HG02973 (cell line): ENCODE measurements around the gene LPAR5.

Experiments used
- ATAC-seq: cut with Tn5 transposase; IDR thresholded peaks from one replicate; pipeline ENCODE4 v1.9.1; 2021; ENCODE audit warnings: moderate library complexity; ENCODE audit not compliant: unreplicated experiment

Gene LPAR5

DNA sequence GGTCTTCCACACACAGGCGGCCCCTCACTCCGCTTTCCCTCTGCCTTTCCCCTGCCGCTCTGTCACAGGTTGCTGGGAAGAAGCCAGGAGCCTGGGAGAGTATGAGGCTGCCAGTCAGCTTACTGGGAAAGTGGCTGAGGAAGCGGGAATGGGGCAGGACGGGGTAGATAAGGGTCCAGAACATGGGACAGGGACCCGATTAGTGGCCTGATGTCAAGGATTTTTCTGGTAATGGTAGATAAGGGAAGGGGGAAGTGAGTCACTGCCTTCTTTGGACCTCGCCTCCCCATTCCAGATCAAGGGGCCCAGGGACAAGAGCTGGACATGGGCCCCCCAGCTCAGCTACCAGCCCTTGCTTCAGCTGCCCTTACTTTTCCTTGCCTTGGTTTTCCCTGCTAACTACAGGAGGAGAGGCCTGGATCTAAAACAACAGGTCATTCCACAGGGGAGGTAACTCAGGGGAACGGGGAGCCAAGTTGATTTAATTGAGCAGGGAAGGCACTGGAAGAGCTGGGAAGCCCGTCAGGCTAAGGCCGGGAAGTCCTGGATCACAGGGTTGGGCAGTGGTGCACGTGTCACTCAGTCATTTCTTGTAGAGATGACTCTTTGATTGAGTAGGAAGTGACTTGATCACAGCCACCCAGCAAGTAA lies 3.5 kb upstream of the LPAR5 start:
- ATAC-seq: no peak

DNA sequence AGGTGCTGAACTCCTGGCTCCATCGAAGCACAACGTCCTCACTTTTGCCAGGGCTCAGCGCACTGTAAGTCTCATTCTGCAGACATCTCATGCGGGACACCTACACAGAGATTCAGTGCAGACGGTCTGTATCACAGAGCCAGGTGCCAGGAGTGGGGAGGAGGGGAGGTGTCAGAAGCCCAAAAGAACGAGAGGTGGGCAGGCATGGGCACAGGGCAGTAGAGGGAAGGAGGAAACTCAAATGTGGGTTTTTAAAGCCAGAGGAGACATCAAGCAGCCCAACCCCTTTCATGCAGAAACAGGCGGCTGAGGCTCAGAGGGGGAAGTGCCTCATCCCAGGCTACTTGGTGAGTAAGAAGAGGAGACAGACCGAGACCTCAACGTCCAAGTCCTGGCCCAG lies 2.5 kb upstream of the LPAR5 start:
- ATAC-seq: no peak

DNA sequence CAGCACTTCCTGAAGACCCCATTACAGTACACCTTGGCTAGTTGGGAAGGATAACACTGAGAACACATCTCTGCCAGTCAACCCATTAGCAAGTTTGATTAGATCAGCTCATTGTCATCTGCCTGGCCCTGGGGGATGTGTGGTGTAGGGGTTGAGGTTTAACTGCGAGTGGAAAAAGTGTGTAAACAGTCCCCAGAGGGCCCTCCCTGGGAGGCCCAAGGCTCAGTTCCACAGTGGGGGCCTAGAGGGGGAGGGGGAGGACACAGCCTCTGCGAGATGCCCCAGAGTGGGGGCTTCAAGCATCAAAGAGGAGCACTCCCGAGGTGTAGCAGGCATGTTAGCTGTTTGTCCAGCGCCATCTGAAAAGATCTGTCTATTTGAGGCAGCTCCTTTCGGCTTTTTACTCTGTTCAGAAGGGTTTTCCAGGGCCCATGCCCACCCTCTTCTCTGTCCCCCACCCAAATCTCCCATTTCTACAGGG lies 344 bp downstream of the LPAR5 start:
- no peak for ATAC-seq

DNA sequence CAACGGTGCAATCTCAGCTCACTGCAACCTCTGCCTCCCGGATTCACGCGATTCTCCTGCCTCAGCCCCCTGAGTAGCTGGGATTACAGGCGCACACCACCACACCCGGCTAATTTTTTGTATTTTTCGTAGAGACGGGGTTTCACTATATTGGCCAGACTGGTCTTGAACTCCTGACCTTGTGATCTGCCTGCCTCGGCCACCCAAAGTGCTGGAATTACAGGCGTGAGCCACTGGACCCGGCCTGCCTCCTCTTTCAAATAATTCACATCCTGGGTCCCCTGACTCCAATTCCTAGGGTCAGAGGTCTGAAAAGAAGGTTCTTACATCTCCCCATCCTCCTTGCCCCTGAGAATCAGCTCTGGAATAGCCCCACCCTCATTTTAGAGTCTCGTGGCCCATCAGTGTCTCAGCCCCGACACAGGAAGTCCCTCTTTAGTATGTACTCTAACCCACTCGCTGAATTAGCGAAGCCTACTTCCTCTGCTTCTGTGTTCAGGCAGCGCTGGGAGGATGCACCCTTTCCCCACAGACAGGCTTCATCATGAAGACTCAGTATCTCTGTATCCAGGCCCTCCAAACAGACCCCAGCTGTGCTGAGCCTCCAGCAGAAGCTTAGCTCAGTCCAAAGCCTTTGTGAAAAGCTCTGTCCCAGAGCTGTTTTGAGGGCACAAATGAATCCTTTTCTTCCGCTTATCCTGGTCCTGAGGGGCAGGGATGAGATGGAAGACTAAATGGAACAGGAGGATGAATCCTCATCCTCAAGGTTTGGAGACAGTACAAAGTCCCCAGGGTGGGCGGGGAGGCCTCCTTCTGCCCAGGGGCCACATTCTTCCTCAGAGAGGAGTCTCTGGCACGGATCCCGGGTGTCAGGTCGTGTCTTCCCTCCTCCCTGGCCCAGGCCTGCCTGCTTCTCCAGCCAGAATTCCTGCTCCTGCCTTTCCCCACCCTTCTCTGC lies 3.5 kb downstream of the LPAR5 start:
- no peak for ATAC-seq

DNA sequence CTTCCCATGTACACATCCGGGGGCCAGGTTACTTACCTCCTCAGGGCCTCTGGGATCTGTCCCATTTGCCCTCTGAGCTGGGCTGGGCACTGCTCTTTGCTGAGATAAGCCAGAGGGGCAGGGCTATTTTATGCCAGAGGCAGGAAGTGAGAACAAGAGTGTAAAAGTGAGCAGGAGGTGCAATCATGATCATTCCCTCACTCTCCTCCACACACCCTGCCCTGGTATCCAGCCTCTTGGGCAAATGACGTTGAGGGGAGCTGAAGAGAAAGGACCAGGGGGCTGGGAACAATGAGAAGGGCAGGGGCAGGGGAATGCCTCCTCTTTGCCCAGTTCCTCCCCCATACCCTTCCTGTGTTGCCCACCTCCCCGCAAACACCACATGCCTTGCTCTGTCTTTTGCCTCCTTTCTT lies 4.2 kb downstream of the LPAR5 start:
- ATAC-seq: no peak

DNA sequence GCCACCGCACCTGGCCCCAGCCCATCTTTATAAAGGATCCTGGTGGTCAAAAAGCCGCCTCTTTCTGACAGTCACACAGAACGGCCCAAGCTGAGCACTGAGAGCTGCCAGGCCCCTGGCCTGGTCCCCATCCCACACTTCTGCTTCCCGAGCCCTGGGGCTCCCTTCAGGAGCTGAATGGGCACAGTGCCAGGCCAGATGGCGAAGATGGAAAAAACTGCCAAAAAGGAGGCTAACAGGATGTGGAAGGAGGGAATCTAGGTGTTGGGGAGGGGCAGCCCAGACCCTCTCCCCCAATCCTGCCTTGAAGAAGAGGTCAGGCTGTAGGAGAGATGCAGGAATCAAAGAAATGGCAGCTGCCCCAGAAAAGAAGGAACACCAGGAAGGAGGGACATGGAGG lies 5.0 kb downstream of the LPAR5 start:
- ATAC-seq: no peak

DNA sequence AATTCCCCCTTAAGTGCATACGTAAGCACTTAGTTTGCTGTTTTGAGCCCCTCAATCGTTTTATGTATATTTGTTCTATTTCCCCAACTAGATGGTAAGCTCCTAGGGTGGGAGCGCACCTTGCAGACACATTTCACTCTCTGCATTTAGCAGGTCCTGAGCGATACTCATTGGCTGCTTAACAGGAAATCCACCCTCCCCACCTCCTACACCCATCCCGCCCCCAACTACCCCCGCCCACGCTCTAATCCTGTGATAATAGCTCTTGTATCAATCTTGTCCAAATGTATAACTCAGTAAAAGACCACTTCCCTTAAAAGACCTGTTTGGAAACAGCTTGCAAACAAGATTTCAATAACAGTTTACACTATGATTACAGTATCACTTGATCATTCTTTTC lies 8.1 kb downstream of the LPAR5 start:
- no peak for ATAC-seq

DNA sequence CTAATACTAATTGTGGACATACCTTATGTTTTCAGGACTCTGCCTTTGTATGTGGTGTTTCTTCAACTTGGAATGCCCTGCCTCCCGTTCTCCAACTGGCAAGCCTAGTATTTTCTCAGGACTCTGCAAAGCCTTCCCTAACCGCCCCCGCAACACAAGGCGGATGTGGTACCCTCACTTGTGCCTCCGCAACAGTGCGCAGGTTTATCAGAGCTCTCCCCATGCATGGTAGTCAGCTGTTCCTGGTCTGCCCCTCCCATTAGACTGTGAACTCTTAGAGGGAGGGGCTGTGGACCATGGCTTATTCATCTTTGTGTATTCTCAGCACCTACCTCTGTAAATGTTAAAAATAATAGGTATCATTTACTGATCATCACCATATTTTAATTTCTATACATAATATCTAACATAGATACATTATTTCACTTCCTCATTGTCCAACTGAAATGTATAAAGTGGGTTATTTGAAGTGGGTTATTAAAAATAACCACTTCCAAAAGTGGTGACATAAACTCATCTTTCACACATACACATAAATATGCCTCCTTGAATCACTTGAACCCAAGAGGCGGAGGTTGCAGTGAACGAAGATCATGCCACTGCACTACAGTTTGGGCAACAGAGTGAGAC lies 9.0 kb downstream of the LPAR5 start:
- no peak for ATAC-seq

DNA sequence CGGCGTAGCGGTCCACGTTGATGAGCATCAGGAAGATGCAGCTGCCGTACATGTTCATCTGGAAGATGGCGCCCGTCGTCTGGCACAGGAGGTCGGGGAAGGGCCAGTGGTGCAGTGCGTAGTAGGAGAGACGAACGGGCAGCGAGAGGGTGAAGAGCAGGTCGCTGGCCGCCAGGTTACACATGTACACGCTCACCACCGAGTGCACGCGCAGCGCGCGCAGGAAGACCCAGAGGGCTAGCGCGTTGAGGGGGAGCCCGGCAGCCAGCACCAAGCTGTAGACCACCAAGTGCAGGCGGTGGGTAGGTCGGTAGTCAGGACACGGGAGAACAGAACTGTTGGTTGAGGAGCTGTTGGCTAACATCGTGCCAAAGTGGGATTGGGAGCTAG lies 14.9 kb downstream of the LPAR5 start:
- no peak for ATAC-seq

DNA sequence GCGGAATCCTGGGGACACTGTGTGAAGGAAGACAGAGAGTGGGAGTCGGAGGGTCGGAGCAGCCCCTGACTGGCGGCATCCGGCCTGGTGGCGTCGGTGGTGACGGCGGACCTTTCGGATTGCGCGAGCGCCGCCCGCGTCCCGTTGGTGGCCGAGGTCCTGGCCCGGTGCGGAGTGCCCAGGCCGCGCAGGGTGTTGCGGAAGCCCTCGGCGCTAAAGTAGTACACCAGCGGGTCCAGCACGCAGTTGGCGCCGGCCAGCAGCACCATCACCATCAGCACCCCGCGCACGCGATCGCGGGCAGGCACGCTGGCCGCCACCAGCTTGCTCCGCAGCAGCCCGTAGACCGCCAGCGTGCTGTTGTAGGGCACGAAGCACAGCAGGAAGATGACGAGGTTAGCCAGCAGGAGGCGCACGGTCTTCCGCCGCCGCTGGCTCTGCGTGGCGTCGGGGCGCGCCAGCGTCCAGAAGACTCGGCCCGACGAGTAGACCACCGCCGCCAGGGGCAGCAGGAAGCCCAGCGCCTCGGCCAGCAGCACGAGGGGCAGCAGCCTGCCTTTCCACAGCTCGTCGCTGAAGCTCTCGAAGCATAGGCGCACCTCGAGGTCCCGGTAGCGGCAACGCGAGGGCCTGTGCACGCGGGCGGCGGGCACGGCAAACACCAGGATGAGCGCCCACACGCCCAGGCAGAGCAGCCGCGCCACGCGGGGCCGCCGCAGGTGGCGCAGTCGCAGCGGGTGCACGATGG lies 15.4 kb downstream of the LPAR5 start:
- ATAC-seq: no peak

DNA sequence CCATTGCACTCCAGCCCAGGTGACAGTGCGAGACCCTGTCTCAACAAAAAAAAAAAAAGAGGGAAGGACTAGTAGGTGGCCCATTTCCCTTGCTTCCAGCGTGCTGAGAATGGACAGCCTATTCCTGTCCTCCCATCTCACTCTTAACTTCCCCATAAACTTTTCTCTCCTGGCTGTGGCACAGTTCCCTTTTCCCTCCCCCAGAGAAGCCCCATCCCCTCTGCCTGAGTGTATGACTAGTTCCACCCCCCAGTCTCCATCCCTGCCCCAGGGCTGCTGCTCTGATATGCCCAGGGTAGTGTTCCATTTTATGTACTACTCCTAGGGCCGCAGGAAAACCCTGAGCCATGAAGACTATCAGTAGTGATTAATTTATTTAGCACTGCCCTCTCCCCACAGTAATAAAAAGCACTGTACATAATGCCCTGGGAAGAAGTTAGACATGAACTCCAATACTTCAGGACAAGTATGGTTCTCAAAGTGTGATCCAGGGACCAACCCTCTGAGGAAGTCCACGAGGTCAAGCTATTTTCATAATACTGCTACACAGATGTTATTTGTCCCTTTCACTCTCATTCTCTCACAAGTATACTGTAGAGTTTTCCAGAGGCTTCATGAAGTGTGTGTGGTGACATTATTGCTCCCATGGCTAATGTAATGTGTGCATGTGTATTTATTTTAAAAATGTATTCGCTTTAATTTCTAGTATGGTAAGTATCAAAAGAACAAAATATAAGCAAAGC lies 17.1 kb downstream of the LPAR5 start:
- ATAC-seq: no peak

DNA sequence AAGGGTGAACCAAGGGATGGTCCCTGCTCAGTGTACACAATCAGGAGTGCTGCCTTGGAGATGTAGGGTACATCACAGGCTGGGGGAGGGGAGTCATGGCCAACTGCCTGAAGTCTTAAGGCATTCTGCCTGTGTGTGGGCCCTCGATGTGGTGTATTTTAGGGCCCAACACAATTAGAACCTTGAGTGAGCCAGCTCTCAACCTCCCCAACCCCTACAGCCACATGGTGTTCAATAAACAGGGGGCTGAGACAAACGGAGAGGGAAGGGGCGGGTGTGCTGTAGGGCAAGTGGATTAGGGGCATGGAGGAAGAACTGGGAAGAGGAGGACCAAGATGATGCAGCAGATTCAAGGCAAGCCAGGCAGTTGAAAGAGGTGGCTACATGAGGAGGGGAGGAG lies 20.0 kb downstream of the LPAR5 start:
- ATAC-seq: no peak

DNA sequence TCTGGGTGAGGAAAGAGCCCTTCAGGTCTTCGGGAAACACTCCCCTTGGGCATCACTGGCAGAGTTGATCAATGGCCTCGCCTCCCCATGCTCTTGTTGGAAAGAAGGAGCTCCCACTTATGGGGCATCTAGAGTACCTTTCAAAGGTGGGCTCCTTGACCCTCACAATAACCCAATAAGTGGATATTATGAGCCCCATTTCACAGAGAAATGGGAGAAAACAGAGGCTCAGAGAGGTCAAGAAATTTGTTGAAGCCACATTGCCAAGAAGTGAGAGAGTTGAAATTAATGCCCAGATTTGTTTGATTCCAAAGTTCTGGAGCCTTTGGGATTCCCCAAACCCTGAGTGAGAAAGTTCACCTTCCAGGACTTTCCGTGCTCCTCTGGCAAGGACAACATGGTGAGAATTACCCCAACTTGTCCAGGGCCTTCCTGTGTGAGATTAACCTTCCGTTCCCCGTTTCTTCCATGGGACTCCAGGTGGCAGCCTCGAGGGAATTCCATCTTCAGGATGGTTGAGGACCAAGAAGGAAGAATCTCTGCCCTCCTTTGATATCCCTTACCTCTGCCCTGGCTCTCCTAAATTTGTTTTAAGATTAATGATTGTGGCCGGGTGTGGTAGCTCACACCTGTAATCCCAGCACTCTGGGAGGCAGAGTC lies 21.1 kb downstream of the LPAR5 start:
- no peak for ATAC-seq

DNA sequence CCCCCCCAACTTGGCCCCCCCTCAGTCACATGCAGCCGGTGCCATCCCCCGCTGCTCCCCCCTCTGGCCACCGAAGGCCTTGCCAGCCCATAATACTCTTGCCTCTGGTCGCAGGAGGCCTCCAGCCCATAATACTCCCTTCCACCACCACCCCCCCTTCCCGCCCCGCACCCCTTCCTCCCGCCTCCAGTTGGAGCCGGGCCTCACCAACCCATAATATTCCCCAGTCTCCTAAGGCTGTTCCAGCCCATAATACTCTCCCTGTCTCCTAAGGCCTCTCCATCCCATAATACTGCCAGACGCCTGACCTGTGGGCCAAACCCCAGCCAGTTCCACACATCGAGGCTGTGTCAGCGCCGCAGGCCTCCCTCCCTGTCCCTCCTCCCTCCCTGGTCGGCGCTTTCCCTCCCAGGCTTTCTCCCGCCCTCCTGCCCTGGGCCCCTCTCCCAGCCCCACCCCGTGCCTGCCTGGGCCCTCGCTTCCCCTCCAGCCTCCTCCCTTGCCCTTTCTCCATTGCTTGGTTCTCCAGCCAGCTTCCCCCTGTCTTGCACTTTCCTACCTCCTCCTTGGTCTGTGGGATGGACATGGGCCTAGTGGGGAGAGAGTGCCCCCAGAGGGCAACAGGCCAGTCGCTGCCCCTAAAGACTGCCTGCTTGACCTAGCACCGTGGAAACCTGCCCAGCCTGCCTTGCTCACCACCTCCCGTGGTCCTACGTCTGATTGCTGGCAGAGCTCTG lies 21.8 kb downstream of the LPAR5 start:
- ATAC-seq: no peak

DNA sequence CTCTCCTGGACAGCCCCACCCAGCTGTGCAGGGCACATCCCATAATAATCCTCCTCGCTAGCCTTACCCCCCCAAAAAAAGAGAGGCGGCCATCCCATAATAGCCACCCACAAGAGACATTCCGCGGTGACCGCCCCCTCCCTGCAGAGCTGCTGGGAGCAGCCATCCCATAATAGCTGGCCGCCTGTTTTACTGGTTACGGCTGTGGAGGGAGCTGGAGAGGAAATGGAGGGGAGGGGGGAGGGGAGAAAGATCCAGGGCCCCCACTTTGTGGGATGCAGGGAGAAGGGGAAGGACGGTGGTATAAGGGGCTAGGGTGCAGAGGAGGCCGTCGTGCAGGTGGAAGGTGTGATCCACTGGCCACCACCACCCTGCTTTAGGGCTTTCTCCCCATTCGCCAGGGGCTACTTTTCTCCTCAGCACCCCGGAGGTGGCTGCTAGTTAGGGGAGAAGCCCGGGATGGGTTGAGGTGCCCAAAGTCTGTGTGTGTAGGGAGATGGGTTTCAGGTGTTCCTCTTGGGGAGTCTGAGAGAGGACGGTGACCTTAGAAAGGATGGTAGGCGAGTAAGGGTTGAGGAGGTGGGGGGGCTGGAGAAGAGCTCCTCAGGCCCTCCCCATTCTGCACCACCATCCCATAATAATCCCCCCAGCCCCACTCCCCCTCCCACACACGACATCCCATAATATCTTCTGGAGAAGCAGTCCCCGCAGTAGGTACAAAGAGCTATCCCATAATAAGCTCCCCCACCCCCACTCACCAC lies 22.6 kb downstream of the LPAR5 start:
- ATAC-seq: no peak

DNA sequence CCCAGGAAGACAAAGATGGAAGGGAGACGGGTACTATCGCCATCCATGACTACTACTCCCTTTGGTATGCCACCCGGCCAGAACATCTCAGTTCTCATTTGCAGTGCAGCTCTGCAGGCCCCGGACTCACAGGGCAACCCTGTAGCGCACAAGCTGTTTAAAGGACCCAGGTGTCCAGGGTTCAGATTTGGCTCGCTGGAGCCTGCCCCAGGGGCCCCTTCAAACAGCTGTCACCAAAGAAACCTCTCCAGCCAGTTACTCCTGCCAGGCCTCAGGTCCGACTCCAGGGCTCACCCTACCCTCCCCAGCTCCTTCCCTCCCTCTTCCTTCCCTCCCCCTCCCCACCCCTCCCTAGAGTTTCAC lies 23.1 kb downstream of the LPAR5 start:
- ATAC-seq: no peak

DNA sequence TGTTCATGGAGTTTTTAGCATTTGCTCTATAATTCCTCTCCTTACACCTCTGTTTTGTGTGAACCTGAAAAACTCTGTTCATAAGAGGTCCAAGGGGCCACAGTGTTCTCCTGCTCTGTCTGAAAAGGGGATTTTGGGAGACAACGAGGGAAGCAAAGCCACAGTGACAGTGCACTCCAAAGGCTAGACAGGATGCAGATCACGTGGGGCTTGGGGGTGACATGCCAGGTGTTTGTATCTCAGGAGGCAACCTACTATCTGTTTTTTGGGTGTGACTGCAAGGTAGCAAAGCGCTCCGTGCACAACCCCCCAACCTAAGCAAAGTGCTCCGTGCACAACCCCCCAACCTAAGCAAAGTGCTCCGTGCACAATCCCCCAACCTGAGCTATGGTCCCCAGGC lies 23.5 kb downstream of the LPAR5 start:
- ATAC-seq: no peak

DNA sequence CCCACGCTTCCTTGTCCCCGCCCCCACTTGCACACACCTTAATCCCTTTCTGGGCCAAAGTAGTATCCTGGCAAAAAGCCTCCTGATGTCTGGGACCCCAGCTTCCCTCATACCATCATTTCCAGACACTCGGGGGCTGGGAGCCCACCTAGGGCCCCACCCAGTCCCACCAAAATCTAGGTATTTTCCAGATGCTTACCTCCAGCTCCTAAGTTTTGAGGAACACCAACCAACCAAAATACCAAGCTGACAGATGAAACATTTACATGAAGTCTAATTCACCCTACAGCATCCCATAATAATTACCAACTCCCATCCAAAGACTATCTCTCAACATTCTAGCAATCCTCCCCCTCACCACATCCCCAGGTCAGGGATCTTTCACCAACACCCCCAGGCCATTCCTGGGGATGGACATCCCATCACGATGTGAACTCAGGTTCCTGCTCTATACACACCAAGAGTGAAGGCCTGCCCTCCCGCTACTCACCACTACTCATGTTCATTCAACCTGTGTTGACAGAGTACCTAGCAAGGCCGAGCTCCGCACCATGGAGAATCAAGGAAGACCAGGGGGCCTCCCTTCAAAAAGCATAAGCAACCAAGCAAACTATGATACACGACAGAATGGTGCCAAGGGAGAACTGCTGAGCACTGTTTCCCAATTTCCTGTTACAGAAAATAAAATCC lies 27.0 kb downstream of the LPAR5 start:
- no peak for ATAC-seq
